Fibroblast of skin of back (primary cell): ENCODE results near the gene CACNG7.

Experiments
- DNase-seq: peaks from one replicate; pipeline ENCODE4 v3.0.0-alpha.2; 2013

The CACNG7 gene

GRCh38 chr19:53957448-53958167, 48.5 kb downstream of the CACNG7 start:
- DNase-seq = no peak

- DNase-seq = no peak
These were observed 49.1 kb downstream of the CACNG7 start for GRCh38 chr19:53958168-53958571.

- DNase-seq = no peak
These were observed 50.0 kb downstream of the CACNG7 start for GRCh38 chr19:53958823-53959757.

- DNase-seq = no peak
These were observed 51.1 kb downstream of the CACNG7 start for GRCh38 chr19:53960187-53960586.

- DNase-seq = no peak
These were observed 51.8 kb downstream of the CACNG7 start for GRCh38 chr19:53960886-53961285.

GRCh38 chr19:53961523-53962356, 52.7 kb downstream of the CACNG7 start:
- DNase-seq = no peak

- DNase-seq = no peak
These were observed 53.9 kb downstream of the CACNG7 start, which contains the start of gene CACNG8 for GRCh38 chr19:53962887-53963431. Gene CACNG8 (plus strand): TSS chr19:53962937.

GRCh38 chr19:53965091-53965490, 56.0 kb downstream of the CACNG7 start:
- DNase-seq = no peak

- no peak for DNase-seq
These were observed 57.9 kb downstream of the CACNG7 start for GRCh38 chr19:53966931-53967330.

- DNase-seq = no peak
These were observed 60.3 kb downstream of the CACNG7 start for GRCh38 chr19:53969366-53969765.

GRCh38 chr19:53971673-53972072, 62.6 kb downstream of the CACNG7 start:
- DNase-seq = no peak

- DNase-seq = peak; percentile 84
These were observed 68.4 kb downstream of the CACNG7 start for GRCh38 chr19:53977429-53977990.

GRCh38 chr19:53977991-53978731, 69.1 kb downstream of the CACNG7 start:
- DNase-seq = peak; percentile 61

- DNase-seq = no peak
These were observed 70.1 kb downstream of the CACNG7 start for GRCh38 chr19:53978975-53979801.

GRCh38 chr19:53980539-53981375, 71.7 kb downstream of the CACNG7 start:
- no peak for DNase-seq

GRCh38 chr19:53981376-53981951, 72.4 kb downstream of the CACNG7 start:
- DNase-seq = no peak

- DNase-seq = no peak
These were observed 72.9 kb downstream of the CACNG7 start for GRCh38 chr19:53982001-53982451.

GRCh38 chr19:53982611-53983010, 73.5 kb downstream of the CACNG7 start:
- DNase-seq = peak; percentile 9
